GM19468 (cell line): ENCODE measurements around the gene FGF23.

Source experiments
- ATAC-seq: cut with Tn5 transposase; IDR thresholded peaks from one replicate; pipeline ENCODE4 v1.9.1; 2021; ENCODE audit warnings: mild to moderate bottlenecking, moderate library complexity, moderate number of reproducible peaks; ENCODE audit not compliant: unreplicated experiment; ENCODE audit errors: extremely low read depth

The FGF23 gene

DNA sequence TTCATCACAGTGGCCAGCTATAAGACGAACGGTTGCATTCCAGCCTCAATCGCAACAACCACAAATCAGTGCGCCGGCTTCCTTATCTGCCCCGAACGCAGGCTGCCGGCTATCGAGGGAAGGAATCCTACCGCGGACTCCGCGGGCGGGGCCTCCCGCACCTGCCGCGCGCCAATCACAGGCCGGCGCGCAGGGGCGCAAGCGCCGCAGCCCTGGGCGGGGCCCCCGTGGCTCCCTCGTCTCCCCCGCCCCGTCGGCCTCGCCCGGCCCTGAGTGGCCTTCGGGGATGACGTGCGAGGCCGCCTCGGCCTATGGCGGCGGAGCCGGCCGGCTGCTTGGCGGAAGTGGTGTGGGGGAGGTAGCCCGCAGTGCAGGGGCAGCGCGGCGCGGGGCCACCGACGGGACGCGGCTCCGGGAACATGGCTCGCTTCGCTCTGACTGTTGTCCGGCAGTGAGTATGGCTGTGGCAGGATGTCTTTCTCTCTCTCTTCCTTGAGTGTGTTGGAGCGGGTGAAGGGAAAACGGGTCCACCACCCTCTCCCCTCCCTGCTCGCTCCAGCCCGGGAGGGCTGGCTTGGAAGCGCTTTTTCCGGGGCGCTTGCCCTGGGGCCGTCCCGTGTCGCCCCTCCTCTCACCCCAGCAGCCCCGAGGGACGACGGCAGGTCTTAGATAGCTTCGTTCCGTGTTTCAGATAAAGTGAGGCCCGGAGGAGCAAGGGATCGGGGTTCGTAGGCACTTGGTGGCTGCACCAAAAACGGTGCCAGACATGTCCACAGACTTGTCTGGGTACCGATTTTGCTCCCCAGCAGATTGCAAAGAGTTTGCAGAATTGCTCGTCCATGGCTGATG is 58.4 kb downstream of the FGF23 start, which contains the start of gene TIGAR:
Gene TIGAR (plus strand): TSS at position 361 of the 849 bp plus-strand sequence. CDS start 59 bp downstream, at position 420.
- ATAC-seq: peak; percentile 96

DNA sequence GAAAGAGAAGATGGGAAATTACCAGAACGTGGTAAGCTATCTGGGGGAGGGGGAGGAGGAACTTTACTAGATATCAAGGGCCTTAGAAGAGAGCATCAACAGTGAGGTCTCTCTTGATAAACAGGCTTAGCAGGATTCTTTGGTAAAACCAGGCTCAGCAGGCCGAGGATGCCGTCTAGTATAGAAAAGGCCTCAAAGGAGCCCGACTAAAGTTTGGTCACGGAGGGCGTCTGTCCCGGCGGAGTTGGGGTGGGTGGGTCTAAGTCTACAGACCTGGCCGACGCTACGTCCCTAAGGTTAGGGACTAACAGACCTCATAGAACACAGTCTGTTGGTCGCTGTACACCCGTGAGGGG is 59.0 kb downstream of the FGF23 start:
- no peak for ATAC-seq
